HL-60 (cell line): Measurements from ENCODE around the gene GNB1.

Experiments used
- GABPA ChIP-seq: IDR thresholded peaks from 2 replicates; pipeline ENCODE4 v1.6.1; 2012; ENCODE audit warnings: low read depth
- SPI1 ChIP-seq: IDR thresholded peaks from 2 replicates; pipeline ENCODE4 v1.6.1; 2012; ENCODE audit warnings: low read depth, mild to moderate bottlenecking, borderline replicate concordance
- TF ChIP-seq, protein P1 (sequence below): IDR thresholded peaks from one replicate; pipeline ENCODE4 v1.5.1; 2011; ENCODE audit warnings: low read length, control low read depth, inconsistent platforms; ENCODE audit not compliant: insufficient read depth
- TF ChIP-seq, protein P2 (sequence below): IDR thresholded peaks from 2 replicates; pipeline ENCODE4 v1.6.1; 2012; ENCODE audit warnings: low read depth; ENCODE audit not compliant: insufficient replicate concordance

DNA sequence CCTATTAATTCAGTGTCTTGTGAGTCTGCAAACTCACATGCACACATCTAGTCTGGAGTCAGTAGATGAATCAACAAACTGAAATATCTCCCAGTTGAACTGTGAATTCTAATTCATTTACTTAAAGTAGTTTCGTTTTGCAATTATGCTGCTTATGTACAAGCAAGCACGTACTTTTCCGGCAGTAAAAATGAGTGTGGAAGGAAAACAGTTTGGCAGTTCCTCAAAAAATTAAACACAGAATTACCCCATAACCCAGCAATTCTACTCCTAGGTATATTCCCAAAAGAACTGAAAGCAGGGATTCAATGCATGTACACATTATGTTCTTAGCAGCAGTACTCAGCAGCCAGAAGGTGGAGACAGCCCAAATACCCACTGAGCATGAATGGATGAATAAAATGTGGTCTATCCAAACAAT, 49.3 kb downstream of the GNB1 start:
- TF ChIP-seq GABPA = no peak
- TF ChIP-seq, protein P1, sequence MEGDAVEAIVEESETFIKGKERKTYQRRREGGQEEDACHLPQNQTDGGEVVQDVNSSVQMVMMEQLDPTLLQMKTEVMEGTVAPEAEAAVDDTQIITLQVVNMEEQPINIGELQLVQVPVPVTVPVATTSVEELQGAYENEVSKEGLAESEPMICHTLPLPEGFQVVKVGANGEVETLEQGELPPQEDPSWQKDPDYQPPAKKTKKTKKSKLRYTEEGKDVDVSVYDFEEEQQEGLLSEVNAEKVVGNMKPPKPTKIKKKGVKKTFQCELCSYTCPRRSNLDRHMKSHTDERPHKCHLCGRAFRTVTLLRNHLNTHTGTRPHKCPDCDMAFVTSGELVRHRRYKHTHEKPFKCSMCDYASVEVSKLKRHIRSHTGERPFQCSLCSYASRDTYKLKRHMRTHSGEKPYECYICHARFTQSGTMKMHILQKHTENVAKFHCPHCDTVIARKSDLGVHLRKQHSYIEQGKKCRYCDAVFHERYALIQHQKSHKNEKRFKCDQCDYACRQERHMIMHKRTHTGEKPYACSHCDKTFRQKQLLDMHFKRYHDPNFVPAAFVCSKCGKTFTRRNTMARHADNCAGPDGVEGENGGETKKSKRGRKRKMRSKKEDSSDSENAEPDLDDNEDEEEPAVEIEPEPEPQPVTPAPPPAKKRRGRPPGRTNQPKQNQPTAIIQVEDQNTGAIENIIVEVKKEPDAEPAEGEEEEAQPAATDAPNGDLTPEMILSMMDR = no peak
- peak; percentile 8; the same call in 1 of the 2 replicates for TF ChIP-seq SPI1
- TF ChIP-seq, protein P2, sequence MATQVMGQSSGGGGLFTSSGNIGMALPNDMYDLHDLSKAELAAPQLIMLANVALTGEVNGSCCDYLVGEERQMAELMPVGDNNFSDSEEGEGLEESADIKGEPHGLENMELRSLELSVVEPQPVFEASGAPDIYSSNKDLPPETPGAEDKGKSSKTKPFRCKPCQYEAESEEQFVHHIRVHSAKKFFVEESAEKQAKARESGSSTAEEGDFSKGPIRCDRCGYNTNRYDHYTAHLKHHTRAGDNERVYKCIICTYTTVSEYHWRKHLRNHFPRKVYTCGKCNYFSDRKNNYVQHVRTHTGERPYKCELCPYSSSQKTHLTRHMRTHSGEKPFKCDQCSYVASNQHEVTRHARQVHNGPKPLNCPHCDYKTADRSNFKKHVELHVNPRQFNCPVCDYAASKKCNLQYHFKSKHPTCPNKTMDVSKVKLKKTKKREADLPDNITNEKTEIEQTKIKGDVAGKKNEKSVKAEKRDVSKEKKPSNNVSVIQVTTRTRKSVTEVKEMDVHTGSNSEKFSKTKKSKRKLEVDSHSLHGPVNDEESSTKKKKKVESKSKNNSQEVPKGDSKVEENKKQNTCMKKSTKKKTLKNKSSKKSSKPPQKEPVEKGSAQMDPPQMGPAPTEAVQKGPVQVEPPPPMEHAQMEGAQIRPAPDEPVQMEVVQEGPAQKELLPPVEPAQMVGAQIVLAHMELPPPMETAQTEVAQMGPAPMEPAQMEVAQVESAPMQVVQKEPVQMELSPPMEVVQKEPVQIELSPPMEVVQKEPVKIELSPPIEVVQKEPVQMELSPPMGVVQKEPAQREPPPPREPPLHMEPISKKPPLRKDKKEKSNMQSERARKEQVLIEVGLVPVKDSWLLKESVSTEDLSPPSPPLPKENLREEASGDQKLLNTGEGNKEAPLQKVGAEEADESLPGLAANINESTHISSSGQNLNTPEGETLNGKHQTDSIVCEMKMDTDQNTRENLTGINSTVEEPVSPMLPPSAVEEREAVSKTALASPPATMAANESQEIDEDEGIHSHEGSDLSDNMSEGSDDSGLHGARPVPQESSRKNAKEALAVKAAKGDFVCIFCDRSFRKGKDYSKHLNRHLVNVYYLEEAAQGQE = no peak
